Neuronal stem cell (in vitro differentiated cells): ENCODE results near the gene KRR1.
A peak's percentile ranks its signal among the peaks of the same experiment; 100 is the strongest.

Source experiments
- DNase-seq: peaks from one replicate; pipeline ENCODE4 v3.0.0-alpha.2; 2013; ENCODE audit warnings: low spot score
- H2AFZ ChIP-seq: one replicate; pipeline ENCODE4 v1.6.1; 2013; ENCODE audit warnings: mild to moderate bottlenecking, low read length, inconsistent platforms
- H2AK5ac ChIP-seq: 2 replicates; pipeline ENCODE4 v1.6.1; 2013; ENCODE audit warnings: low read depth, mild to moderate bottlenecking, inconsistent platforms, low read length, moderate library complexity, mixed read lengths
- H2BK120ac ChIP-seq: 2 replicates; pipeline ENCODE4 v1.6.1; 2013; ENCODE audit warnings: low read depth, mild to moderate bottlenecking, inconsistent platforms, low read length, moderate library complexity, mixed read lengths
- H2BK12ac ChIP-seq: one replicate; pipeline ENCODE4 v1.6.1; 2013; ENCODE audit warnings: low read length, inconsistent platforms
- H2BK15ac ChIP-seq: 2 replicates; pipeline ENCODE4 v1.6.1; 2013; ENCODE audit warnings: mild to moderate bottlenecking, low read length, inconsistent platforms, mixed read lengths
- H2BK5ac ChIP-seq: one replicate; pipeline ENCODE4 v1.6.1; 2013; ENCODE audit warnings: inconsistent platforms, mild to moderate bottlenecking, low read length, moderate library complexity
- H3K14ac ChIP-seq: one replicate; pipeline ENCODE4 v1.6.1; 2013; ENCODE audit warnings: low read length, inconsistent platforms
- H3K18ac ChIP-seq: 2 replicates; pipeline ENCODE4 v1.6.1; 2013; ENCODE audit warnings: low read length, inconsistent platforms
- H3K23ac ChIP-seq: 2 replicates; pipeline ENCODE4 v1.6.1; 2013; ENCODE audit warnings: low read depth, mild to moderate bottlenecking, mixed read lengths, low read length, inconsistent platforms; ENCODE audit not compliant: poor library complexity
- H3K27ac ChIP-seq: replicated peaks from 3 replicates; pipeline ENCODE4 v1.5.1; 2013; ENCODE audit warnings: low read length, inconsistent platforms
- H3K27me3 ChIP-seq, 3 experiments: 2 replicates each; pipeline ENCODE4 v1.6.1; 2013; ENCODE audit warnings: low read length in 3 of 3, mild to moderate bottlenecking in 2 of 3, inconsistent platforms in 1 of 3, low read depth in 1 of 3, mixed read lengths in 1 of 3, moderate library complexity in 1 of 3; ENCODE audit not compliant: control insufficient read depth in 3 of 3, insufficient read depth in 3 of 3
- H3K36me3 ChIP-seq, 2 donors: replicated peaks in 1 of 2; 2 replicates each; pipeline ENCODE4 v1.6.1; 2013; ENCODE audit warnings: low read length in 2 of 2; ENCODE audit not compliant: control insufficient read depth in 2 of 2, insufficient read depth in 2 of 2
- H3K4ac ChIP-seq: 2 replicates; pipeline ENCODE4 v1.6.1; 2013; ENCODE audit warnings: inconsistent platforms, mild to moderate bottlenecking, low read length, moderate library complexity
- H3K4me1 ChIP-seq, 2 donors: 1 replicate in 1 of 2; 2 replicates in 1 of 2; pipeline ENCODE4 v1.6.1; 2013; ENCODE audit warnings: low read length in 2 of 2, low read depth in 1 of 2; ENCODE audit not compliant: control insufficient read depth in 2 of 2, insufficient read depth in 1 of 2
- H3K4me2 ChIP-seq: one replicate; pipeline ENCODE4 v1.6.1; 2013; ENCODE audit warnings: mild to moderate bottlenecking, low read length, inconsistent platforms; ENCODE audit not compliant: insufficient read depth, poor library complexity, severe bottlenecking
- H3K4me3 ChIP-seq, 2 donors: 2 replicates each; pipeline ENCODE4 v1.5.1; 2013; ENCODE audit warnings: low read length in 2 of 2, mild to moderate bottlenecking in 2 of 2, inconsistent platforms in 1 of 2, moderate library complexity in 1 of 2
- H3K79me1 ChIP-seq: one replicate; pipeline ENCODE4 v1.6.1; 2013; ENCODE audit warnings: low read depth, mild to moderate bottlenecking, inconsistent platforms, low read length, moderate library complexity
- H3K9ac ChIP-seq: one replicate; pipeline ENCODE4 v1.6.1; 2013; ENCODE audit warnings: mild to moderate bottlenecking, low read depth, low read length, inconsistent platforms; ENCODE audit not compliant: poor library complexity
- H3K9me3 ChIP-seq, 2 donors: replicated peaks in 1 of 2; 2 replicates each; pipeline versions ENCODE3 to v1.6.1; 2013; ENCODE audit warnings: low read length in 2 of 2, mild to moderate bottlenecking in 2 of 2, inconsistent platforms in 1 of 2, low read depth in 1 of 2, mixed read lengths in 1 of 2, moderate library complexity in 1 of 2; ENCODE audit not compliant: control insufficient read depth in 2 of 2, insufficient read depth in 1 of 2
- H4K8ac ChIP-seq: one replicate; pipeline ENCODE4 v1.6.1; 2013; ENCODE audit warnings: low read depth, mild to moderate bottlenecking, inconsistent platforms, low read length, moderate library complexity
- H4K91ac ChIP-seq: one replicate; pipeline ENCODE4 v1.6.1; 2013; ENCODE audit warnings: low read length, low read depth, mild to moderate bottlenecking, inconsistent platforms; ENCODE audit not compliant: poor library complexity
- WGBS, 2 donors: extraction: QIAGEN DNeasy Blood & Tissue Kit; methylation state at CpG; one replicate each; pipeline ENCODE4 v1.1.7; 2013; ENCODE audit warnings: missing lambda C conversion rate in 2 of 2, mixed read lengths in 1 of 2; ENCODE audit not compliant: insufficient read length in 2 of 2, insufficient replicate concordance in 1 of 2; ENCODE audit errors: extremely low coverage in 2 of 2; 5-methylcytosine and 5-hydroxymethylcytosine counted together

Gene KRR1

DNA sequence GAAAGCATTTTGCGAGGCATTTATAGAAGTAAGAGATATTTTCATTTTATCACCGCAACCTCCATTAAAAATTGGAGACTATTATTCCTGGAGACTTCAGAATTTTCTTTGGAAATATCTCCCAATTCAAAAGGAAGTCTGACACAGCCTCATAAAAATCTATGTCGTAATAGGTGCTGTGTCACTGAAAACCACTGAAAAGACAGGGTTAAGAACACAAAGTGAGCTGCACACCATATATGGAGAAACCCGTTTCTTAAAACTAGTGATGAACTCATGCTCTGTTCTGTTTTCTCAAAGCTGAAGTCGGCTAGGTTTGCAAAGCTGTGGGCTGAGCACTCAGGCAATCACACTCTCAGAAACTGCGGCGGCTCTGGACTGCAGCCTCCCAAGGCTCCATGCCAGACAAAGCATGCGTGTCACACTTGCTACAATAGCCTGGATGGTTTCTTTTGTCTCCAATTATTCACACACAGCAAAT is 30.9 kb downstream of the KRR1 start, which contains the start of gene GLIPR1:
GLIPR1 (plus strand) TSS at position 287 of the 481 bp plus-strand sequence; CDS start at position 413, 126 bp downstream.
- no peak within 1 kb of the TSS for H3K4me3 ChIP-seq
- no CpG with 5 or more reads among the region's 8 CpGs for WGBS, 2 donors

DNA sequence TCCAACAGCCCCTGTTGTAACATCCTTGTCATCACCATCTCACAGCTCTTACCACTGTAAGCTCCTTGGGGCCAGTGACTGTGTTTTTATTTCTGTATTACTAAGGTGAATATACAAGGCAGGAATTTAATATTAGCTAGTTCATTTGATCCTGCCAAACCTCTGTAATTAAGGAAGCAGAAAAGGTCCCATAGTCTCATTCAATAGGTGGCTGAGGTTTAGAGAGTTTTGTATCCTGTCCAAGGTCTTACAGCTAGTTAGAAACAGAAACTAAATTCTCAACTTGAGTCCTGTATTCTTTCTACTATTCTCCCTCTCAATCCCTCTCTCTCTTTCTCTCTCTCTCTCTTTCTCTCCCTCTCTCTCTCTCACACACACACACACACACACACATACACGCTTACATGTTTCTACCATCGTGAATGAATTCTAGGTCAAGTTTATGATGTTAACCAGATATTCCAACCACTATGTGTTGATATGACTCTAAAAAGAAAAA is 31.4 kb downstream of the KRR1 start:
- H3K79me1 ChIP-seq, result no peaks in the 10 kb centered on the region
- no peaks in the 10 kb centered on the region for H3K9me3 ChIP-seq
- peaks cover 0 to 10% of the 10 kb centered on the region in 2 donors for H3K4me1 ChIP-seq
- H3K4ac ChIP-seq, result no peak overlapping the region
- H3K4me3 ChIP-seq, result no peak overlapping the region
- H3K36me3 ChIP-seq, result no peaks in the 10 kb centered on the region
- no peak overlapping the region for H2BK15ac ChIP-seq
- no peak overlapping the region for H3K27ac ChIP-seq
- no peak overlapping the region for H3K4me2 ChIP-seq
- H4K8ac ChIP-seq, result no peak overlapping the region
- no peak for DNase-seq
- H3K27me3 ChIP-seq, result no peaks in the 10 kb centered on the region
- no peak overlapping the region for H2AK5ac ChIP-seq
- no peak overlapping the region for H3K9ac ChIP-seq
- no peak overlapping the region for H2BK12ac ChIP-seq
- WGBS, 2 donors, result no CpG with 5 or more reads among the region's 2 CpGs
- peak overlapping the region; percentile 68 for H2AFZ ChIP-seq
- no peak overlapping the region for H3K18ac ChIP-seq
- no peak overlapping the region for H4K91ac ChIP-seq
- no peak overlapping the region for H3K23ac ChIP-seq
- no peak overlapping the region for H2BK120ac ChIP-seq
- H3K14ac ChIP-seq, result no peak overlapping the region
- H2BK5ac ChIP-seq, result no peak overlapping the region

More for the DNA sequence above, 30.9 kb downstream of the KRR1 start, which contains the start of gene GLIPR1:
- Histone ChIP-seq H3K27ac (no peak within 1 kb of the TSS), H3K9me3 (no peaks in the 10 kb centered on the region), H2BK5ac (no peak within 1 kb of the TSS), H4K8ac (no peak within 1 kb of the TSS), H3K4ac (no peak within 1 kb of the TSS), H2AFZ (peak within 1 kb of the TSS; percentile 68), H2BK12ac (no peak within 1 kb of the TSS), H3K36me3 (no peaks in the 10 kb centered on the region), H2BK15ac (no peak within 1 kb of the TSS), H3K9ac (no peak within 1 kb of the TSS), H3K4me2 (no peak within 1 kb of the TSS), H2AK5ac (no peak within 1 kb of the TSS), H3K18ac (no peak within 1 kb of the TSS), H3K27me3 (no peaks in the 10 kb centered on the region), H3K14ac (no peak within 1 kb of the TSS), H3K4me1 (peaks cover 0 to 10% of the 10 kb centered on the region in 2 donors), H4K91ac (no peak within 1 kb of the TSS), H3K23ac (no peak within 1 kb of the TSS), H3K79me1 (no peaks in the 10 kb centered on the region), H2BK120ac (no peak within 1 kb of the TSS)
- no peak for DNase-seq

DNA sequence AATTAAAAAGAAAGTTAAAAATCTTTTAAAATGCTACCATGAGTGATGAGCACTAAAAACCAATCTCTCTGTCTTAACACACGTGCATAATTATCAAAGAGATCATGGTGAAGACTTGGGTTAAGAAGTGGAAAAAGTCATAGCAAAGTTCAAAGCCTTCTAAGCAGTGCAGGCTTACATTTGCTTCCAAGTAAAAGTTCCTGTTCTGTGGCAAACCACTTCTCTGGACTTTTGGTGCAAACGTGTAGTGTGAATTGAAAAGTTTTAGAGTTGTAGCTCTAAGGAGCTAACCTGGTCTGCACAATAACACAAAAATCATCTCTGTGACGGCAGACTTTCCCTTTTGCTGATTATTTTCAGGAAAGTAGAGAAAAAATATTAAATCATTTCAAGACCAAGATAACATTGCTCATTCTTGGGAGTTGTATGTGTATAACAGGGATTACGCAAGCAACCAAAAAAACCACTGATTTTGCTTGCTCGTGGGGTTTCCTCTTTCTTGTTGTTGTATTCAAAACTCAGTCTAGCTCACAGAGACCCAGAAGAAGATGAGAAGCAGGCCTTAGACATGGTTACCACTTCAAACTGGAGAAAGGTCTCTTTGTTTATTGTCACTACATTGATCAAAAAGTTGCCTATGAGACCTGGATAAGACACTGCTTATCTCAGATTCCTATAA is 33.2 kb downstream of the KRR1 start:
- Histone ChIP-seq H3K4ac (no peak overlapping the region), H2BK12ac (no peak overlapping the region), H3K9me3 (no peaks in the 10 kb centered on the region), H3K27ac (no peak overlapping the region), H3K9ac (no peak overlapping the region), H3K14ac (no peak overlapping the region), H3K23ac (no peak overlapping the region), H2BK120ac (no peak overlapping the region), H4K91ac (no peak overlapping the region), H2AK5ac (no peak overlapping the region), H3K4me1 (peaks cover 0 to 10% of the 10 kb centered on the region in 2 donors), H4K8ac (no peak overlapping the region), H3K4me3 (no peak overlapping the region), H2BK5ac (no peak overlapping the region), H3K27me3 (no peaks in the 10 kb centered on the region), H3K79me1 (no peaks in the 10 kb centered on the region), H3K4me2 (no peak overlapping the region), H3K36me3 (no peaks in the 10 kb centered on the region), H3K18ac (no peak overlapping the region), H2BK15ac (no peak overlapping the region), H2AFZ (no peak overlapping the region)
- WGBS, 2 donors, result no CpG with 5 or more reads among the region's 5 CpGs
- no peak for DNase-seq

DNA sequence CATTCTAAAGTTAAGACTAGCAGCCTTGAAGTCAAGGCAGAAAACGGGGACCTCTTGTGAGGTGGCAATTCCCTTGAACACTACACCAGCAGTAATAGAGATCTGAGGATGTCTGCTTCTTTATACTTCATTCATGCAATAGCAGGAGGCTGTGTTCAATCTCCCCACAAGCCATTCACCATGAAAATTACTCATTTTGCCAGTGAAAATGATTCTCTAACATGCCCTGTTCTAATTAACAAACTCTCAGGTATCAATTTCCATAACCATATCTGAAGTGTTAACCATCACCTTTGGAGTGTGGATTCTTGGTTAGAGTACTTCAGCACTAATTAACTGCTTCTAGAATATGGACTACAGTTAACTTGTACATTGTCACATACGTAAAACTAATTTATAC is 34.3 kb downstream of the KRR1 start:
- Histone ChIP-seq H2AFZ (no peak overlapping the region), H3K4me3 (no peak overlapping the region), H3K36me3 (no peaks in the 10 kb centered on the region), H3K27me3 (no peaks in the 10 kb centered on the region), H3K4ac (no peak overlapping the region), H3K9me3 (no peaks in the 10 kb centered on the region), H3K27ac (no peak overlapping the region), H3K18ac (no peak overlapping the region), H2AK5ac (no peak overlapping the region), H2BK15ac (no peak overlapping the region), H3K79me1 (no peaks in the 10 kb centered on the region), H4K8ac (no peak overlapping the region), H3K9ac (no peak overlapping the region), H4K91ac (no peak overlapping the region), H2BK12ac (no peak overlapping the region), H3K4me1 (peaks cover 0 to 10% of the 10 kb centered on the region in 2 donors), H3K23ac (no peak overlapping the region), H3K14ac (no peak overlapping the region), H2BK120ac (no peak overlapping the region), H3K4me2 (no peak overlapping the region), H2BK5ac (no peak overlapping the region)
- DNase-seq, result no peak
- no CpG with 5 or more reads among the region's 2 CpGs for WGBS, 2 donors
